GM23248 (cell line): ENCODE measurements around the gene BLVRA.

Experiments
- EZH2 ChIP-seq: fragments of 200-600 bp; sonication (generic); IDR thresholded peaks from 2 replicates; pipeline ENCODE4 v1.6.1; 2018; ENCODE audit warnings: antibody characterized with exemption, mild to moderate bottlenecking; ENCODE audit not compliant: insufficient read depth, poor library complexity, severe bottlenecking
- EZH2phosphoT487 ChIP-seq: fragments of 200-600 bp; sonication (generic); IDR thresholded peaks from 2 replicates; pipeline ENCODE4 v1.6.1; 2018; ENCODE audit warnings: antibody characterized with exemption, moderate library complexity, mild to moderate bottlenecking, low read depth; ENCODE audit not compliant: insufficient read depth

DNA sequence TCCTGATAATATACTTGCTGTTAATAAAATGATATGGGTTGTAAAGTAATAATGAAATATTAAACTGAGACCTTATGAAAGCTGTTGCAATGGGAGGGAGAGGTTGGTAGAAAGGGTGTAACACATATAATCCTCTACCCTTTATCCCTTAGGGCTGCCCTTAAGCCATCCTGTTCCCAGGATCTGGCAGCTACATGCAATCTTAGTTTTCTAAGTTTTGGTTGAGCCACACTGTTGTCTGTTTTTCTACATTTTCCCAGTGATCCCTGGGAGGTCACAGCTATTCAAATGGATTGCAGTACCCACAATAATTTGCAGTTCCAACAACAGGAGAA is 35.5 kb upstream of the BLVRA start:
- TF ChIP-seq EZH2: no peak
- TF ChIP-seq EZH2phosphoT487: no peak
